Measurements from ENCODE around the gene USP25. TPM values are rescaled to one million over a fixed set of nuclear protein-coding genes. Genes with fewer than 3 reads are reported as not detected.
A peak's percentile ranks its signal among the peaks of the same experiment; 100 is the strongest.

Gene USP25
- total RNA-seq, 1 donor from 2014 or later: 45.2 TPM

DNA sequence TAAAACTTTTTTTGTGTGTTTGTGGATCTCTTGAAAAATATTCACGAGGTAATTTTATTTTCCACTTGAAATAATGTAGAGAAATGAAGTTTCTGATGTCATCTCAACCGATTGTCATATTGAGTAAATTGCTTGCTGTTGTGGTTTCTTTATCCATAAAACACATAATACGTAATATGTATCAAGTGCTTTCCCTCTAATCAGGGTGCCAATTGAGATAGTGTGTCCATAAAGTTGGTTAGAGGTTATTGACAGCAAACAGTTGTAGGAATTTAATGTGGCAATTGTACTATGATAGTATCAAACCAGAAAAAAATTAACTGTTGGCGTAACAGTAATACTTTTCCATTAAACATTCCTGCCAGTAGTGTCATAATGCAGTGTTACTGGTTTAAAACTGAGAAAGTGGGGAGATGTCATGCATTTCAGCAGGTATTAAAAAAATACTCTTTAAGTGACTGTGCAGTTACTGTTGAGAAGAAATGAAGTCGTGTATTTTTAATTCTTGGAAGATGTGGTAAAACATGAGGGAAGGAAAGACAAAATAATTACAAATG lies 38.3 kb downstream of the USP25 start:
- no peak for DNase-seq (ENCODE audit: extremely low spot score, unreplicated experiment)
- TF ChIP-seq CTCF (IDR thresholded peaks at IDR 0.05): no peak
- H3K9me3 Mint-ChIP-seq (ENCODE audit: unreplicated experiment): no peaks in the 10 kb centered on the region
- H3K27ac Mint-ChIP-seq (ENCODE audit: unreplicated experiment): no peak overlapping the region
- no peaks in the 10 kb centered on the region for H3K27me3 Mint-ChIP-seq (ENCODE audit: unreplicated experiment)
- H3K36me3 Mint-ChIP-seq (ENCODE audit: unreplicated experiment): peaks cover 6% of the 10 kb centered on the region
- peaks cover 46% of the 10 kb centered on the region for H3K4me1 Mint-ChIP-seq (ENCODE audit: unreplicated experiment)
- H3K4me3 Mint-ChIP-seq (ENCODE audit: unreplicated experiment): no peak overlapping the region

GRCh38 chr21:15768853-15769252 lies 39.1 kb downstream of the USP25 start:
- TF ChIP-seq CTCF (IDR thresholded peaks at IDR 0.05): no peak
- Mint-ChIP-seq H3K27ac (ENCODE audit: unreplicated experiment) (no peak overlapping the region), H3K4me3 (ENCODE audit: unreplicated experiment) (no peak overlapping the region), H3K4me1 (ENCODE audit: unreplicated experiment) (peaks cover 48% of the 10 kb centered on the region), H3K9me3 (ENCODE audit: unreplicated experiment) (no peaks in the 10 kb centered on the region), H3K27me3 (ENCODE audit: unreplicated experiment) (no peaks in the 10 kb centered on the region), H3K36me3 (ENCODE audit: unreplicated experiment) (peaks cover 6% of the 10 kb centered on the region)
- DNase-seq (ENCODE audit: extremely low spot score, unreplicated experiment): no peak

DNA sequence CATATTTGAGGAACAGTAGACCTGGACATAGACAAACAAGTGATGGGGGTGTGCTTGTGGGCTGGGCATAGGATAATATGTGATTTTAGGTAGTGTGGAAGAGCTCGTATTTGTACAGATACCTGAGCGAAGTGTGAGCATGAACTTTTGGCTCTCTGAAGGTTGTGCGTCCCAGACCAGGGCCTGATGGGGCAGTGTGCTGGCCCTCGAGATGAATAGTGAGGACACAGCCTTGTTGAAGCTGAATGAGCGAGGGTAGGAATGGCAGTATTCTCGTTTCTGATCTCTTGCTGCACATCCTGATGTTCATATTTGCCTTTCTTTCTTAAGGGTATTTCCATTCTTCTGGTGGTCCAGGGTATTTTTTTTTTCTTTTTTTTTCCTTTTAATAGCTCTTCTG lies 41.5 kb downstream of the USP25 start:
- H3K27me3 Mint-ChIP-seq (ENCODE audit: unreplicated experiment): no peaks in the 10 kb centered on the region
- no peak for TF ChIP-seq CTCF (IDR thresholded peaks at IDR 0.05)
- no peak overlapping the region for H3K27ac Mint-ChIP-seq (ENCODE audit: unreplicated experiment)
- DNase-seq (ENCODE audit: extremely low spot score, unreplicated experiment): no peak
- peaks cover 11% of the 10 kb centered on the region for H3K36me3 Mint-ChIP-seq (ENCODE audit: unreplicated experiment)
- no peak overlapping the region for H3K4me3 Mint-ChIP-seq (ENCODE audit: unreplicated experiment)
- peaks cover 61% of the 10 kb centered on the region for H3K4me1 Mint-ChIP-seq (ENCODE audit: unreplicated experiment)
- H3K9me3 Mint-ChIP-seq (ENCODE audit: unreplicated experiment): no peaks in the 10 kb centered on the region

GRCh38 chr21:15772654-15773053 lies 42.9 kb downstream of the USP25 start:
- no peaks in the 10 kb centered on the region for H3K27me3 Mint-ChIP-seq (ENCODE audit: unreplicated experiment)
- H3K36me3 Mint-ChIP-seq (ENCODE audit: unreplicated experiment): peaks cover 7% of the 10 kb centered on the region
- no peak overlapping the region for H3K4me3 Mint-ChIP-seq (ENCODE audit: unreplicated experiment)
- TF ChIP-seq CTCF (IDR thresholded peaks at IDR 0.05): no peak
- no peak for DNase-seq (ENCODE audit: extremely low spot score, unreplicated experiment)
- peak overlapping the region; percentile 24 for H3K27ac Mint-ChIP-seq (ENCODE audit: unreplicated experiment)
- H3K4me1 Mint-ChIP-seq (ENCODE audit: unreplicated experiment): peaks cover 60% of the 10 kb centered on the region
- no peaks in the 10 kb centered on the region for H3K9me3 Mint-ChIP-seq (ENCODE audit: unreplicated experiment)

- peaks cover 58% of the 10 kb centered on the region for H3K4me1 Mint-ChIP-seq (ENCODE audit: unreplicated experiment)
- DNase-seq (ENCODE audit: extremely low spot score, unreplicated experiment): no peak
- no peaks in the 10 kb centered on the region for H3K27me3 Mint-ChIP-seq (ENCODE audit: unreplicated experiment)
- TF ChIP-seq CTCF (IDR thresholded peaks at IDR 0.05): no peak
- H3K36me3 Mint-ChIP-seq (ENCODE audit: unreplicated experiment): peaks cover 7% of the 10 kb centered on the region
- H3K27ac Mint-ChIP-seq (ENCODE audit: unreplicated experiment): no peak overlapping the region
- no peaks in the 10 kb centered on the region for H3K9me3 Mint-ChIP-seq (ENCODE audit: unreplicated experiment)
- no peak overlapping the region for H3K4me3 Mint-ChIP-seq (ENCODE audit: unreplicated experiment)
Measured at GRCh38 chr21:15774590-15774989, 44.8 kb downstream of the USP25 start.
